CD14-positive monocyte (primary cell): ENCODE data around the gene PDGFD. TPM values are rescaled to one million over a fixed set of nuclear protein-coding genes. Genes with fewer than 3 reads are reported as not detected.

Experiments used
- DNase-seq, 3 donors: peaks; one replicate each; pipeline ENCODE4 v3.0.0-alpha.2; 2011 to 2022
- H2AFZ ChIP-seq: 2 replicates; pipeline ENCODE4 v1.6.0; 2012; ENCODE audit warnings: mild to moderate bottlenecking, low read depth, low read length, inconsistent platforms; ENCODE audit not compliant: insufficient read depth, poor library complexity, severe bottlenecking
- H3K27ac ChIP-seq, 2 donors: 1 replicate in 1 of 2; 2 replicates in 1 of 2; pipeline ENCODE4 v1.5.1; 2012 to 2013; ENCODE audit warnings: low read length in 2 of 2, control low read depth in 1 of 2, inconsistent platforms in 1 of 2, low read depth in 1 of 2, mild to moderate bottlenecking in 1 of 2
- H3K27me3 ChIP-seq, 2 donors: one replicate each; pipeline versions ENCODE4 v1.6.0 to v1.6.1; 2011 to 2013; ENCODE audit warnings: low read length in 2 of 2; ENCODE audit not compliant: control insufficient read depth in 2 of 2, insufficient read depth in 2 of 2
- H3K36me3 ChIP-seq, 2 donors: replicated peaks in 1 of 2; 1 replicate in 1 of 2; 2 replicates in 1 of 2; pipeline versions ENCODE4 v1.5.1 to v1.6.1; 2012 to 2013; ENCODE audit warnings: low read length in 2 of 2, control low read depth in 1 of 2, inconsistent platforms in 1 of 2, mild to moderate bottlenecking in 1 of 2; ENCODE audit not compliant: insufficient read depth in 2 of 2, control insufficient read depth in 1 of 2
- H3K4me1 ChIP-seq, 2 donors: 1 replicate in 1 of 2; 2 replicates in 1 of 2; pipeline versions ENCODE4 v1.5.1 to v1.6.1; 2012 to 2013; ENCODE audit warnings: low read length in 2 of 2, control low read depth in 1 of 2, inconsistent platforms in 1 of 2, mild to moderate bottlenecking in 1 of 2, moderate library complexity in 1 of 2; ENCODE audit not compliant: insufficient read depth in 2 of 2, control insufficient read depth in 1 of 2
- H3K4me2 ChIP-seq: replicated peaks from 2 replicates; pipeline ENCODE3; 2012; ENCODE audit warnings: low read length, moderate library complexity, mild to moderate bottlenecking; ENCODE audit not compliant: poor library complexity, severe bottlenecking; ENCODE audit errors: extremely low read depth
- H3K4me3 ChIP-seq, 3 experiments: fragments of 200-600 bp in 1 of 3; sonication (generic) in 1 of 3; replicated peaks in 1 of 3; 1 replicate in 2 of 3; 2 replicates in 1 of 3; pipeline ENCODE4 v1.5.1; 2011 to 2013; ENCODE audit warnings: low read length in 3 of 3, mild to moderate bottlenecking in 3 of 3, control low read depth in 2 of 3, low read depth in 2 of 3, inconsistent platforms in 1 of 3, moderate library complexity in 1 of 3
- H3K79me2 ChIP-seq: 2 replicates; pipeline ENCODE4 v1.6.0; 2012; ENCODE audit warnings: mild to moderate bottlenecking, control low read depth, inconsistent platforms, low read length, moderate library complexity; ENCODE audit not compliant: insufficient read depth
- H3K9ac ChIP-seq: 2 replicates; pipeline ENCODE4 v1.6.0; 2017; ENCODE audit warnings: low read length, mild to moderate bottlenecking; ENCODE audit not compliant: insufficient read depth, poor library complexity, severe bottlenecking
- H3K9me3 ChIP-seq, 2 donors: replicated peaks in 1 of 2; 1 replicate in 1 of 2; 2 replicates in 1 of 2; pipeline versions ENCODE4 v1.5.1 to v1.6.1; 2012 to 2013; ENCODE audit warnings: low read length in 2 of 2, control low read depth in 1 of 2; ENCODE audit not compliant: control insufficient read depth in 1 of 2, insufficient read depth in 1 of 2
- H4K20me1 ChIP-seq: 2 replicates; pipeline ENCODE4 v1.6.0; 2012; ENCODE audit warnings: mild to moderate bottlenecking, low read length, control low read depth, moderate library complexity; ENCODE audit not compliant: insufficient read depth
- H3K27ac Mint-ChIP-seq, 7 donors: one replicate each; pipeline ENCODE4 v1.8.0; 2020; ENCODE audit warnings: mild to moderate bottlenecking in 7 of 7, mixed read lengths in 7 of 7, moderate library complexity in 6 of 7, inconsistent platforms in 2 of 7
- H3K27me3 Mint-ChIP-seq, 3 donors: one replicate each; pipeline ENCODE4 v1.8.0; 2021 to 2022; ENCODE audit warnings: low read depth in 3 of 3, mild to moderate bottlenecking in 3 of 3, mixed read lengths in 3 of 3, moderate library complexity in 3 of 3, inconsistent platforms in 1 of 3
- H3K36me3 Mint-ChIP-seq, 2 donors: one replicate each; pipeline ENCODE4 v1.8.0; 2020; ENCODE audit warnings: mixed read lengths in 2 of 2, inconsistent platforms in 1 of 2, mild to moderate bottlenecking in 1 of 2
- H3K4me1 Mint-ChIP-seq: one replicate; pipeline ENCODE4 v1.8.0; 2020; ENCODE audit warnings: mild to moderate bottlenecking, mixed read lengths
- H3K4me3 Mint-ChIP-seq, 2 donors: one replicate each; pipeline ENCODE4 v1.8.0; 2020; ENCODE audit warnings: mild to moderate bottlenecking in 2 of 2, mixed read lengths in 2 of 2, moderate library complexity in 1 of 2
- H3K9me3 Mint-ChIP-seq, 7 donors: one replicate each; pipeline ENCODE4 v1.8.0; 2020 to 2022; ENCODE audit warnings: mixed read lengths in 7 of 7, mild to moderate bottlenecking in 6 of 7, moderate library complexity in 6 of 7, inconsistent platforms in 2 of 7
- CTCF ChIP-seq: fragments of 200-600 bp; IDR thresholded peaks from one replicate; pipeline ENCODE4 v1.8.0; 2022; ENCODE audit warnings: antibody characterized with exemption, mild to moderate bottlenecking
- WGBS: methylation state at CpG from one replicate; pipeline ENCODE4 v1.1.5; 2013; ENCODE audit warnings: missing lambda C conversion rate; ENCODE audit not compliant: insufficient coverage; 5-methylcytosine and 5-hydroxymethylcytosine counted together
- intact Hi-C, 2 donors: fragments of 100-400 bp; cut with micrococcal nuclease; formaldehyde crosslinking; loops; one replicate each; pipeline versions ENCODE4 v1.15.0 to v1.15.1; 2023
- polyA plus RNA-seq, 3 donors: library from polyadenylated mRNA; depleted of rRNA in 1 of 3; unstranded in 2 of 3; stranded (reverse) in 1 of 3; fragments of 300-500 nt in 2 of 3; fragments of >200 nt in 1 of 3; fragmentation: Illumina TruSeq in 2 of 3; gene quantifications; 1 replicate in 2 of 3; 2 replicates in 1 of 3; pipeline ENCODE4 v1.2.3, GENCODE V29; 2012 to 2021

Gene PDGFD
- polyA plus RNA-seq, 3 donors: 0.05 to 0.15 TPM; not detected in 1

GRCh38 chr11:104043142-104043541 is 120.8 kb downstream of the PDGFD start:
- Histone ChIP-seq H3K27ac (no peak overlapping the region), H2AFZ (no peak overlapping the region), H3K4me1 (no peaks in the 10 kb centered on the region), H3K4me3 (no peak overlapping the region), H3K9me3 (no peaks in the 10 kb centered on the region), H3K79me2 (no peaks in the 10 kb centered on the region), H3K27me3 (no peaks in the 10 kb centered on the region), H3K36me3 (no peaks in the 10 kb centered on the region), H3K4me2 (no peak overlapping the region), H3K9ac (no peak overlapping the region), H4K20me1 (no peaks in the 10 kb centered on the region)
- Mint-ChIP-seq H3K27me3 (no peaks in the 10 kb centered on the region), H3K9me3 (peaks cover 0 to 6% (median 0%) of the 10 kb centered on the region in 7 donors), H3K27ac (no peak overlapping the region), H3K4me3 (no peak overlapping the region), H3K4me1 (peaks cover 2% of the 10 kb centered on the region), H3K36me3 (no peaks in the 10 kb centered on the region)
- 100% methylated on average over 2 of the region's 4 CpGs for WGBS
- intact Hi-C loops: no loop called here
- TF ChIP-seq CTCF: no peak
- DNase-seq: no peak

GRCh38 chr11:104041792-104042191 is 122.2 kb downstream of the PDGFD start:
- H3K9ac ChIP-seq: no peak overlapping the region
- H3K4me3 Mint-ChIP-seq: no peak overlapping the region
- peaks cover 4 to 7% of the 10 kb centered on the region in 2 donors for H3K9me3 ChIP-seq
- no peaks in the 10 kb centered on the region for H3K4me1 ChIP-seq
- H3K27me3 ChIP-seq: no peaks in the 10 kb centered on the region
- H3K4me3 ChIP-seq: no peak overlapping the region
- H3K4me1 Mint-ChIP-seq: no peaks in the 10 kb centered on the region
- no CpG with 5 or more reads among the region's 2 CpGs for WGBS
- no peaks in the 10 kb centered on the region for H4K20me1 ChIP-seq
- DNase-seq: no peak
- TF ChIP-seq CTCF: no peak
- no peak overlapping the region for H3K4me2 ChIP-seq
- no peaks in the 10 kb centered on the region for H3K36me3 Mint-ChIP-seq
- intact Hi-C loops: no loop called here
- no peak overlapping the region for H2AFZ ChIP-seq
- no peaks in the 10 kb centered on the region for H3K36me3 ChIP-seq
- H3K27me3 Mint-ChIP-seq: no peaks in the 10 kb centered on the region
- H3K79me2 ChIP-seq: no peaks in the 10 kb centered on the region
- H3K27ac ChIP-seq: no peak overlapping the region
- H3K9me3 Mint-ChIP-seq: peaks cover 5 to 11% (median 7%) of the 10 kb centered on the region in 7 donors
- no peak overlapping the region for H3K27ac Mint-ChIP-seq
